Measurements from ENCODE around the gene OR2A14.

Gene OR2A14

GRCh38 chr7:144122876-144123275 is at the start of gene OR2A14:
TSS of gene OR2A14 (plus strand) at chr7:144123176. CDS start at chr7:144129113, 5,937 bp downstream.
- DNase-seq (ENCODE audit: low read depth in 1 of 2, low spot score in 1 of 2), result no peak
- no peak for TF ChIP-seq JUND (IDR thresholded peaks at IDR 0.05; ENCODE audit: low read depth)
- in situ Hi-C loops (cut with HindIII; ENCODE audit: low pct_unique_long_range_greater_than_20kb, low sequenced_read_pairs), result no loop called here

GRCh38 chr7:144074374-144074773 is 48.6 kb upstream of the OR2A14 start:
- no peak for DNase-seq (ENCODE audit: low read depth in 1 of 2, low spot score in 1 of 2)
- no peak for TF ChIP-seq JUND (IDR thresholded peaks at IDR 0.05; ENCODE audit: low read depth)
- in situ Hi-C loops (cut with HindIII; ENCODE audit: low pct_unique_long_range_greater_than_20kb, low sequenced_read_pairs), result no loop called here

- no peak for TF ChIP-seq JUND (IDR thresholded peaks at IDR 0.05; ENCODE audit: low read depth)
- no peak for DNase-seq (ENCODE audit: low read depth in 1 of 2, low spot score in 1 of 2)
- in situ Hi-C loops (cut with HindIII; ENCODE audit: low pct_unique_long_range_greater_than_20kb, low sequenced_read_pairs), result no loop called here
These were observed 37.0 kb upstream of the OR2A14 start, which contains the start of gene OR2A12 for GRCh38 chr7:144085978-144086377. TSS of gene OR2A12 (plus strand) at chr7:144086278. CDS start at chr7:144095108, 8,830 bp downstream.

GRCh38 chr7:144086730-144087129 is 36.2 kb upstream of the OR2A14 start:
- in situ Hi-C loops (cut with HindIII; ENCODE audit: low pct_unique_long_range_greater_than_20kb, low sequenced_read_pairs), result no loop called here
- TF ChIP-seq JUND (IDR thresholded peaks at IDR 0.05; ENCODE audit: low read depth), result no peak
- DNase-seq (ENCODE audit: low read depth in 1 of 2, low spot score in 1 of 2), result no peak

GRCh38 chr7:144087230-144087629 is 35.7 kb upstream of the OR2A14 start:
- TF ChIP-seq JUND (IDR thresholded peaks at IDR 0.05; ENCODE audit: low read depth), result no peak
- DNase-seq (ENCODE audit: low read depth in 1 of 2, low spot score in 1 of 2), result no peak
- in situ Hi-C loops (cut with HindIII; ENCODE audit: low pct_unique_long_range_greater_than_20kb, low sequenced_read_pairs), result no loop called here

GRCh38 chr7:144090667-144091066 is 32.3 kb upstream of the OR2A14 start:
- no peak for TF ChIP-seq JUND (IDR thresholded peaks at IDR 0.05; ENCODE audit: low read depth)
- DNase-seq (ENCODE audit: low read depth in 1 of 2, low spot score in 1 of 2), result no peak
- in situ Hi-C loops (cut with HindIII; ENCODE audit: low pct_unique_long_range_greater_than_20kb, low sequenced_read_pairs), result no loop called here

GRCh38 chr7:144098776-144099175 is 24.2 kb upstream of the OR2A14 start:
- TF ChIP-seq JUND (IDR thresholded peaks at IDR 0.05; ENCODE audit: low read depth), result no peak
- no peak for DNase-seq (ENCODE audit: low read depth in 1 of 2, low spot score in 1 of 2)

GRCh38 chr7:144100607-144101006 is 22.4 kb upstream of the OR2A14 start:
- in situ Hi-C loops (cut with HindIII; ENCODE audit: low pct_unique_long_range_greater_than_20kb, low sequenced_read_pairs), result no loop called here
- TF ChIP-seq JUND (IDR thresholded peaks at IDR 0.05; ENCODE audit: low read depth), result no peak

More at GRCh38 chr7:144098776-144099175, 24.2 kb upstream of the OR2A14 start:
- in situ Hi-C loops (cut with HindIII; ENCODE audit: low pct_unique_long_range_greater_than_20kb, low sequenced_read_pairs), result no loop called here

GRCh38 chr7:144102041-144102440 is 20.9 kb upstream of the OR2A14 start:
- no peak for TF ChIP-seq JUND (IDR thresholded peaks at IDR 0.05; ENCODE audit: low read depth)
- no peak for DNase-seq (ENCODE audit: low read depth in 1 of 2, low spot score in 1 of 2)

More at GRCh38 chr7:144100607-144101006, 22.4 kb upstream of the OR2A14 start:
- DNase-seq (ENCODE audit: low read depth in 1 of 2, low spot score in 1 of 2), result no peak

GRCh38 chr7:144105211-144105610 is 17.8 kb upstream of the OR2A14 start:
- TF ChIP-seq JUND (IDR thresholded peaks at IDR 0.05; ENCODE audit: low read depth), result no peak
- in situ Hi-C loops (cut with HindIII; ENCODE audit: low pct_unique_long_range_greater_than_20kb, low sequenced_read_pairs), result no loop called here
- no peak for DNase-seq (ENCODE audit: low read depth in 1 of 2, low spot score in 1 of 2)

More at GRCh38 chr7:144102041-144102440, 20.9 kb upstream of the OR2A14 start:
- in situ Hi-C loops (cut with HindIII; ENCODE audit: low pct_unique_long_range_greater_than_20kb, low sequenced_read_pairs), result no loop called here

GRCh38 chr7:144109283-144109682 is 13.7 kb upstream of the OR2A14 start, which contains the start of gene OR2A2:
TSS of gene OR2A2 (plus strand) at chr7:144109583. CDS start at chr7:144109583, 0 bp downstream.
- DNase-seq (ENCODE audit: low read depth in 1 of 2, low spot score in 1 of 2), result no peak
- TF ChIP-seq JUND (IDR thresholded peaks at IDR 0.05; ENCODE audit: low read depth), result no peak
- in situ Hi-C loops (cut with HindIII; ENCODE audit: low pct_unique_long_range_greater_than_20kb, low sequenced_read_pairs), result no loop called here

- TF ChIP-seq JUND (IDR thresholded peaks at IDR 0.05; ENCODE audit: low read depth), result no peak
- DNase-seq (ENCODE audit: low read depth in 1 of 2, low spot score in 1 of 2), result no peak
- in situ Hi-C loops (cut with HindIII; ENCODE audit: low pct_unique_long_range_greater_than_20kb, low sequenced_read_pairs), result no loop called here
These were observed 12.7 kb upstream of the OR2A14 start for GRCh38 chr7:144110272-144110671.

- in situ Hi-C loops (cut with HindIII; ENCODE audit: low pct_unique_long_range_greater_than_20kb, low sequenced_read_pairs), result no loop called here
- no peak for DNase-seq (ENCODE audit: low read depth in 1 of 2, low spot score in 1 of 2)
- TF ChIP-seq JUND (IDR thresholded peaks at IDR 0.05; ENCODE audit: low read depth), result no peak
These were observed 9.3 kb upstream of the OR2A14 start for GRCh38 chr7:144113651-144114050.

- no peak for DNase-seq (ENCODE audit: low read depth in 1 of 2, low spot score in 1 of 2)
- in situ Hi-C loops (cut with HindIII; ENCODE audit: low pct_unique_long_range_greater_than_20kb, low sequenced_read_pairs), result no loop called here
- TF ChIP-seq JUND (IDR thresholded peaks at IDR 0.05; ENCODE audit: low read depth), result no peak
These were observed 4.6 kb upstream of the OR2A14 start for GRCh38 chr7:144118341-144118740.

Measured in T47D (cell line).